Measurements from ENCODE around the gene HCN2. TPM values are rescaled to one million over a fixed set of nuclear protein-coding genes. Genes with fewer than 3 reads are reported as not detected.

HCN2 gene
- polyA plus RNA-seq, 1 of the 3 experiments (the other 2 are of a cell fraction): 5.6 TPM

GRCh38 chr19:661427-662196, 71.9 kb downstream of the HCN2 start:
- peaks cover 0 to 9% of the 10 kb centered on the region in 2 experiments for H3K36me3 ChIP-seq (replicated peaks in 1 of 2; ENCODE audit: control insufficient read depth in 1 of 2, insufficient read depth in 2 of 2, low read length in 1 of 2)
- POLR2A ChIA-PET: interaction anchor here (0.9 kb wide), 1 partner anchor 19 kb away, joined by 3 read pairs; no protein-coding TSS in a partner anchor
- CTCF ChIA-PET: interaction anchor here (1.0 kb wide), 1 partner anchor 76 kb away, joined by 4 read pairs; no protein-coding TSS in a partner anchor

GRCh38 chr19:662207-662961, 72.7 kb downstream of the HCN2 start:
- peaks cover 0 to 9% of the 10 kb centered on the region in 2 experiments for H3K36me3 ChIP-seq (replicated peaks in 1 of 2; ENCODE audit: control insufficient read depth in 1 of 2, insufficient read depth in 2 of 2, low read length in 1 of 2)
- H3F3A ChIP-seq (replicated peaks; ENCODE audit: insufficient read depth): peaks cover 4% of the 10 kb centered on the region
- H3K4me3 ChIP-seq (ENCODE audit: low read depth in 2 of 2, low read length in 1 of 2): peak overlapping the region; percentile 86 to 96
- peak; percentile 74 for DNase-seq
- CTCF ChIA-PET: interaction anchor here (0.9 to 1.9 kb wide), 7 partner anchors 13 to 77 kb away, joined by 3 to 26 read pairs (median 4); partner anchors contain the start of gene PALM
- H4K20me1 ChIP-seq (ENCODE audit: insufficient read depth): peaks cover 51% of the 10 kb centered on the region
- 1% methylated on average over 15 of the region's 81 CpGs for WGBS (ENCODE audit: low lambda C conversion rate)
- H3K4me2 ChIP-seq: peak overlapping the region; percentile 99
- H3K9me2 ChIP-seq: no peaks in the 10 kb centered on the region
- TF ChIP-seq USF1 (IDR thresholded peaks at IDR 0.05; ENCODE audit: borderline replicate concordance, low read depth) (no peak), MAX (IDR thresholded peaks at IDR 0.05; ENCODE audit: low read depth) (peak; percentile 49), ELF1 (IDR thresholded peaks at IDR 0.05) (0 out of 2 replicates have a peak, but pooled peaks have one; percentile 22), NFIC (IDR thresholded peaks at IDR 0.05; ENCODE audit: borderline replicate concordance) (no peak), PBX3 (IDR thresholded peaks at IDR 0.05) (no peak), SIN3A (IDR thresholded peaks at IDR 0.05; ENCODE audit: borderline replicate concordance, low read depth, low read length) (no peak; the same call in 1 of the 2 replicates), TAF1 (IDR thresholded peaks at IDR 0.05; ENCODE audit: borderline replicate concordance, low read depth, low read length) (no peak), CHD2 (IDR thresholded peaks at IDR 0.05; ENCODE audit: low read length, partially characterized antibody) (no peak), GATA2 (CRISPR knock-in tag; IDR thresholded peaks at IDR 0.05) (no peak), TCF12 (IDR thresholded peaks at IDR 0.05) (no peak), MXI1 (IDR thresholded peaks at IDR 0.05; ENCODE audit: low read depth, low read length) (peak; percentile 71; the same call in 1 of the 2 replicates), FOSL2 (IDR thresholded peaks at IDR 0.05; ENCODE audit: borderline replicate concordance, low read depth) (no peak), YY1 (IDR thresholded peaks at IDR 0.05; ENCODE audit: low read depth) (no peak)
- H3K27ac ChIP-seq (ENCODE audit: low read depth in 2 of 2, low read length in 1 of 2): peak overlapping the region; percentile 54 to 82
- POLR2A ChIA-PET: interaction anchor here (1.0 kb wide), 1 partner anchor 15 kb away, joined by 3 read pairs; no protein-coding TSS in a partner anchor
- H3K9me3 ChIP-seq: no peaks in the 10 kb centered on the region
- peaks cover 7 to 32% of the 10 kb centered on the region in 2 experiments; a peak in 2 of 4 replicates for H3K4me1 ChIP-seq (ENCODE audit: control insufficient read depth in 1 of 2, insufficient read depth in 2 of 2, low read depth in 1 of 2, low read length in 1 of 2)
- H2AFZ ChIP-seq (ENCODE audit: low read depth): no peak overlapping the region; the same call in 1 of the 2 replicates
- H3K27me3 ChIP-seq (ENCODE audit: insufficient read depth): no peaks in the 10 kb centered on the region
- peaks cover 59% of the 10 kb centered on the region for H3K79me2 ChIP-seq (ENCODE audit: insufficient read depth)
- peak overlapping the region; percentile 97 for H3K9ac ChIP-seq

More at GRCh38 chr19:661427-662196, 71.9 kb downstream of the HCN2 start:
- Histone ChIP-seq H3K27me3 (ENCODE audit: insufficient read depth) (no peaks in the 10 kb centered on the region), H3K4me1 (ENCODE audit: control insufficient read depth in 1 of 2, insufficient read depth in 2 of 2, low read depth in 1 of 2, low read length in 1 of 2) (peaks cover 7 to 32% of the 10 kb centered on the region in 2 experiments; a peak in 2 of 4 replicates), H3K4me3 (ENCODE audit: low read depth in 2 of 2, low read length in 1 of 2) (peak overlapping the region; percentile 86 to 96), H2AFZ (ENCODE audit: low read depth) (no peak overlapping the region; the same call in 1 of the 2 replicates), H3K27ac (ENCODE audit: low read depth in 2 of 2, low read length in 1 of 2) (peak overlapping the region in 1 of 2 experiments; percentile 54; a peak in 2 of 4 replicates), H3K4me2 (peak overlapping the region; percentile 99), H3K9me3 (no peaks in the 10 kb centered on the region), H3K9ac (peak overlapping the region; percentile 97), H3K9me2 (no peaks in the 10 kb centered on the region), H3K79me2 (ENCODE audit: insufficient read depth) (peaks cover 66% of the 10 kb centered on the region), H3F3A (replicated peaks; ENCODE audit: insufficient read depth) (peaks cover 4% of the 10 kb centered on the region), H4K20me1 (ENCODE audit: insufficient read depth) (peaks cover 59% of the 10 kb centered on the region)
- TF ChIP-seq NRF1 (IDR thresholded peaks at IDR 0.05; ENCODE audit: low read depth, low read length): no peak
- TF ChIP-seq FOXM1 (IDR thresholded peaks at IDR 0.05; ENCODE audit: low read depth): no peak
- TF ChIP-seq USF2 (IDR thresholded peaks at IDR 0.05; ENCODE audit: borderline replicate concordance, low read depth, low read length): no peak
- no peak for TF ChIP-seq TCF12 (IDR thresholded peaks at IDR 0.05)
- no peak for TF ChIP-seq USF1 (IDR thresholded peaks at IDR 0.05; ENCODE audit: borderline replicate concordance, low read depth)
- TF ChIP-seq ELF1 (IDR thresholded peaks at IDR 0.05): no peak
- no peak for TF ChIP-seq FOSL2 (IDR thresholded peaks at IDR 0.05; ENCODE audit: borderline replicate concordance, low read depth)
- no peak for TF ChIP-seq EZH2phosphoT487 (IDR thresholded peaks at IDR 0.05; ENCODE audit: borderline replicate concordance, low read depth)
- TF ChIP-seq RCOR1 (IDR thresholded peaks at IDR 0.05; ENCODE audit: low read length): no peak
- TF ChIP-seq GATA2 (CRISPR knock-in tag; IDR thresholded peaks at IDR 0.05): no peak
- TF ChIP-seq TAF1 (IDR thresholded peaks at IDR 0.05; ENCODE audit: borderline replicate concordance, low read depth, low read length): no peak
- 32% methylated on average over 31 of the region's 31 CpGs for WGBS (ENCODE audit: low lambda C conversion rate)
- no peak for DNase-seq
